IPS-18a (cell line): Measurements from ENCODE around the gene DEGS2.

Source experiments
- H3K27ac ChIP-seq: one replicate; pipeline ENCODE4 v1.5.1; 2013; ENCODE audit warnings: low read length
- H3K27me3 ChIP-seq: one replicate; pipeline ENCODE4 v1.6.1; 2013; ENCODE audit warnings: mild to moderate bottlenecking, low read length; ENCODE audit not compliant: control insufficient read depth, insufficient read depth
- H3K36me3 ChIP-seq: one replicate; pipeline ENCODE4 v1.6.1; 2013; ENCODE audit warnings: low read depth, low read length; ENCODE audit not compliant: control insufficient read depth
- H3K4me1 ChIP-seq: one replicate; pipeline ENCODE4 v1.6.1; 2013; ENCODE audit warnings: low read depth, low read length; ENCODE audit not compliant: control insufficient read depth
- H3K4me3 ChIP-seq: one replicate; pipeline ENCODE4 v1.5.1; 2013; ENCODE audit warnings: low read length
- H3K9ac ChIP-seq: one replicate; pipeline ENCODE4 v1.6.1; 2013; ENCODE audit warnings: mild to moderate bottlenecking, low read length, moderate library complexity
- H3K9me3 ChIP-seq: one replicate; pipeline ENCODE4 v1.6.1; 2013; ENCODE audit warnings: low read depth, low read length; ENCODE audit not compliant: control insufficient read depth

Gene DEGS2

GRCh38 chr14:100104523-100105300 lies 54.7 kb downstream of the DEGS2 start:
- H3K4me3 ChIP-seq: no peak overlapping the region
- H3K27ac ChIP-seq: no peak overlapping the region
- no peaks in the 10 kb centered on the region for H3K27me3 ChIP-seq
- peaks cover 3% of the 10 kb centered on the region for H3K4me1 ChIP-seq
- H3K9me3 ChIP-seq: no peaks in the 10 kb centered on the region
- H3K9ac ChIP-seq: no peak overlapping the region
- no peaks in the 10 kb centered on the region for H3K36me3 ChIP-seq

GRCh38 chr14:100104006-100104352 lies 55.5 kb downstream of the DEGS2 start:
- no peak overlapping the region for H3K27ac ChIP-seq
- H3K27me3 ChIP-seq: no peaks in the 10 kb centered on the region
- no peaks in the 10 kb centered on the region for H3K36me3 ChIP-seq
- H3K4me1 ChIP-seq: peaks cover 3% of the 10 kb centered on the region
- H3K4me3 ChIP-seq: no peak overlapping the region
- no peaks in the 10 kb centered on the region for H3K9me3 ChIP-seq
- no peak overlapping the region for H3K9ac ChIP-seq

GRCh38 chr14:100103250-100104005 lies 56.0 kb downstream of the DEGS2 start:
- no peaks in the 10 kb centered on the region for H3K36me3 ChIP-seq
- no peaks in the 10 kb centered on the region for H3K9me3 ChIP-seq
- H3K4me1 ChIP-seq: peaks cover under 1% of the 10 kb centered on the region
- H3K4me3 ChIP-seq: no peak overlapping the region
- no peak overlapping the region for H3K9ac ChIP-seq
- no peaks in the 10 kb centered on the region for H3K27me3 ChIP-seq
- H3K27ac ChIP-seq: no peak overlapping the region

GRCh38 chr14:100102156-100102785 lies 57.2 kb downstream of the DEGS2 start:
- Histone ChIP-seq H3K9ac (no peak overlapping the region), H3K4me1 (no peaks in the 10 kb centered on the region), H3K9me3 (no peaks in the 10 kb centered on the region), H3K27me3 (no peaks in the 10 kb centered on the region), H3K36me3 (no peaks in the 10 kb centered on the region), H3K4me3 (no peak overlapping the region), H3K27ac (no peak overlapping the region)

GRCh38 chr14:100100032-100100703 lies 59.3 kb downstream of the DEGS2 start:
- Histone ChIP-seq H3K4me1 (no peaks in the 10 kb centered on the region), H3K4me3 (no peak overlapping the region), H3K36me3 (no peaks in the 10 kb centered on the region), H3K27ac (no peak overlapping the region), H3K9ac (no peak overlapping the region), H3K27me3 (no peaks in the 10 kb centered on the region), H3K9me3 (no peaks in the 10 kb centered on the region)

DNA sequence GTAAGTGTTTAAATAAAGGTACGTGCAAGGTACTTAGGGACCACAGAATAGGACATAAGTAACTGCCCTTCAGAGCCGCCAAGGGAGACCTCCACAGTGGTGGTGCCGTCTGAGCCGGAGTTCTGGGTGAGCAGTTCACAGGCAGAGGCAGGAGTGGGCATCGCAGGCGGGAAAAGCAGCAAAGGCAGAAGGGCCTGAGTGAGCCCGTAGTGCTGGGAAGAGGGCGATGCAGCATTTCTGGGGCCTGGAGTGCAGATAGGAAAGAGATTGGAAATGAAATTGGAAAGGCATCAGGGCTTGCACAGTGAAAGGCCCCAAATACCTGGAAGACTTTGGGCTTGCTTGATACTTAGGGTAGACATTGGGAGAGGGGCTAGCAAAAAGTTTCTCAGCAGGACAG lies 61.3 kb downstream of the DEGS2 start:
- H3K4me3 ChIP-seq: no peak overlapping the region
- no peaks in the 10 kb centered on the region for H3K9me3 ChIP-seq
- no peaks in the 10 kb centered on the region for H3K36me3 ChIP-seq
- no peaks in the 10 kb centered on the region for H3K27me3 ChIP-seq
- no peak overlapping the region for H3K9ac ChIP-seq
- H3K4me1 ChIP-seq: no peaks in the 10 kb centered on the region
- no peak overlapping the region for H3K27ac ChIP-seq

DNA sequence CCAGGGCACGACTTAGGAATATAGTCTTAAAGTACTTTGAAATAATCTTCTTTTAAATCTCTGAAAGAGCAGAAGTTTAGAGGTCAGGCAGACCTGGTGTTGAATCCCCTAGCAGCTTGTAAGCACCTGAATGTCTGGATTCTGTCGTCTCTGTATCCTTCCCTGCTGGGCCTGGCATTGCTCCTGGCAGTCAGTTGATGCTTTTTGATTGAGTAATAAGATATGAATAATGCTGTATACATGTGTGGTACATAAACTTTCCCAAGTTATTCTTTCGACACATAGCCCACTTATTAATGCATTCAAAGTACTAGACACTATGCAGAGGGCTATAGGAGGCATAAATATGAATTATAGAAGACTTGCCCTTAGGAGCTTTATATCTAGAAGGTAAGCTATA lies 62.8 kb downstream of the DEGS2 start:
- Histone ChIP-seq H3K4me3 (no peak overlapping the region), H3K9ac (no peak overlapping the region), H3K36me3 (no peaks in the 10 kb centered on the region), H3K27me3 (no peaks in the 10 kb centered on the region), H3K4me1 (no peaks in the 10 kb centered on the region), H3K9me3 (no peaks in the 10 kb centered on the region), H3K27ac (no peak overlapping the region)
